ENCODE results near the gene CDC5L. TPM values are rescaled to one million over a fixed set of nuclear protein-coding genes. Genes with fewer than 3 reads are reported as not detected.
A peak's percentile ranks its signal among the peaks of the same experiment; 100 is the strongest.
"Not testable (repeated sequence)": the region's sequence is repeated elsewhere in the genome, so short reads cannot be mapped to it uniquely, and the experiment has no call there.

Gene CDC5L
- total RNA-seq, 2 donors from 2014 or later, result 18.0 to 18.9 TPM

- Histone ChIP-seq H3K4me1 (replicated peaks) (peaks cover 7% of the 10 kb centered on the region), H3K27ac (no peak overlapping the region), H3K4me3 (no peak overlapping the region), H3K27me3 (replicated peaks; ENCODE audit: insufficient read depth) (no peaks in the 10 kb centered on the region), H3K9me3 (no peaks in the 10 kb centered on the region), H3K36me3 (no peaks in the 10 kb centered on the region)
- 81% methylated on average over 8 of the region's 8 CpGs for WGBS
- intact Hi-C loops (cut with DNase I), result no loop called here
- no peak for TF ChIP-seq CTCF (IDR thresholded peaks at IDR 0.05)
- no peak for TF ChIP-seq POLR2AphosphoS5 (IDR thresholded peaks at IDR 0.05)
- TF ChIP-seq POLR2A (IDR thresholded peaks at IDR 0.05), result no peak
- no peak for DNase-seq (ENCODE audit: low spot score)
Observed at GRCh38 chr6:44341095-44341890, 46.2 kb upstream of the CDC5L start.

- TF ChIP-seq POLR2A (IDR thresholded peaks at IDR 0.05) (no peak), CTCF (IDR thresholded peaks at IDR 0.05) (no peak), POLR2AphosphoS5 (IDR thresholded peaks at IDR 0.05) (no peak)
- no peaks in the 10 kb centered on the region for H3K9me3 ChIP-seq
- 53% methylated on average over 6 of the region's 6 CpGs for WGBS
- H3K27ac ChIP-seq, result no peak overlapping the region
- peak overlapping the region in 1 of 2 donors; percentile 13 for H3K4me3 ChIP-seq
- intact Hi-C loops (cut with DNase I), result no loop called here
- H3K4me1 ChIP-seq (replicated peaks), result peaks cover 7% of the 10 kb centered on the region
- DNase-seq (ENCODE audit: low spot score), result no peak
- no peaks in the 10 kb centered on the region for H3K27me3 ChIP-seq (replicated peaks; ENCODE audit: insufficient read depth)
- H3K36me3 ChIP-seq, result no peaks in the 10 kb centered on the region
Observed at GRCh38 chr6:44342052-44342451, 45.5 kb upstream of the CDC5L start.

- no peak for TF ChIP-seq POLR2AphosphoS5 (IDR thresholded peaks at IDR 0.05)
- no peak for TF ChIP-seq CTCF (IDR thresholded peaks at IDR 0.05)
- no peak for TF ChIP-seq POLR2A (IDR thresholded peaks at IDR 0.05)
- H3K4me3 ChIP-seq, result peak within 1 kb of the TSS in 1 of 2 donors; percentile 13
- peaks cover 7% of the 10 kb centered on the region for H3K4me1 ChIP-seq (replicated peaks)
- intact Hi-C loops (cut with DNase I), result no loop called here
- H3K36me3 ChIP-seq, result no peaks in the 10 kb centered on the region
- 3% methylated on average over 30 of the region's 31 CpGs for WGBS
- no peaks in the 10 kb centered on the region for H3K27me3 ChIP-seq (replicated peaks; ENCODE audit: insufficient read depth)
- H3K27ac ChIP-seq, result no peak within 1 kb of the TSS
- H3K9me3 ChIP-seq, result no peaks in the 10 kb centered on the region
- DNase-seq (ENCODE audit: low spot score), result peak; percentile 14
Observed at GRCh38 chr6:44342489-44342888, 45.0 kb upstream of the CDC5L start, which contains the start of gene SPATS1. SPATS1 (plus strand) TSS chr6:44342650; CDS start chr6:44343096, 446 bp downstream.

- 80% methylated on average over 4 of the region's 4 CpGs for WGBS
- DNase-seq (ENCODE audit: low spot score); intact Hi-C loops (cut with DNase I); H3K36me3 ChIP-seq; H3K27ac ChIP-seq; H3K27me3 ChIP-seq (replicated peaks; ENCODE audit: insufficient read depth); H3K4me3 ChIP-seq; H3K4me1 ChIP-seq (replicated peaks); H3K9me3 ChIP-seq: not testable (repeated sequence)
Observed at GRCh38 chr6:44346818-44347217, 40.7 kb upstream of the CDC5L start.

GRCh38 chr6:44349904-44350649 is 37.4 kb upstream of the CDC5L start:
- H3K4me3 ChIP-seq, result no peak overlapping the region
- H3K4me1 ChIP-seq (replicated peaks), result no peaks in the 10 kb centered on the region
- H3K27me3 ChIP-seq (replicated peaks; ENCODE audit: insufficient read depth), result no peaks in the 10 kb centered on the region
- WGBS, result 66% methylated on average over 6 of the region's 6 CpGs
- TF ChIP-seq POLR2AphosphoS5 (IDR thresholded peaks at IDR 0.05) (no peak), POLR2A (IDR thresholded peaks at IDR 0.05) (no peak), CTCF (IDR thresholded peaks at IDR 0.05) (no peak)
- no peaks in the 10 kb centered on the region for H3K9me3 ChIP-seq
- no peak for DNase-seq (ENCODE audit: low spot score)
- H3K36me3 ChIP-seq, result no peaks in the 10 kb centered on the region
- intact Hi-C loops (cut with DNase I), result no loop called here
- no peak overlapping the region for H3K27ac ChIP-seq

GRCh38 chr6:44350650-44350994 is 36.9 kb upstream of the CDC5L start:
- H3K27ac ChIP-seq; H3K9me3 ChIP-seq; intact Hi-C loops (cut with DNase I); H3K36me3 ChIP-seq; DNase-seq (ENCODE audit: low spot score); H3K4me3 ChIP-seq; H3K4me1 ChIP-seq (replicated peaks); H3K27me3 ChIP-seq (replicated peaks; ENCODE audit: insufficient read depth): not testable (repeated sequence)
- whole genome bisulfite sequencing, result 79% methylated on average over 4 of the region's 4 CpGs

Measured in prostate gland (tissue), 2 donors.